HCT116 (cell line): ENCODE results near the gene KCNK6.

Experiments
- CEBPB ChIP-seq: IDR thresholded peaks from 2 replicates; pipeline ENCODE4 v1.6.1; 2012; ENCODE audit warnings: low read depth
- EZH2 ChIP-seq: fragments of 200-600 bp; sonication (generic); IDR thresholded peaks from 2 replicates; pipeline ENCODE4 v1.6.1; 2017; ENCODE audit warnings: antibody characterized with exemption, mixed run types
- JUND ChIP-seq: IDR thresholded peaks from 2 replicates; pipeline ENCODE4 v1.6.1; 2012
- POLR2A ChIP-seq: IDR thresholded peaks from 2 replicates; pipeline ENCODE4 v1.7.0; 2011; ENCODE audit warnings: borderline replicate concordance; ENCODE audit not compliant: insufficient read depth, insufficient read length; ENCODE audit errors: extremely low read depth
- POLR2AphosphoS5 ChIP-seq: IDR thresholded peaks from 2 replicates; pipeline ENCODE4 v1.6.1; 2011; ENCODE audit warnings: mild to moderate bottlenecking, low read depth, low read length, moderate library complexity
- RAD21 ChIP-seq: IDR thresholded peaks from 2 replicates; pipeline ENCODE4 v1.6.1; 2012; ENCODE audit warnings: low read depth, mild to moderate bottlenecking
- SIN3A ChIP-seq: IDR thresholded peaks from 2 replicates; pipeline ENCODE4 v1.6.1; 2012; ENCODE audit warnings: low read depth
- SP1 ChIP-seq: IDR thresholded peaks from 2 replicates; pipeline ENCODE4 v1.6.1; 2012; ENCODE audit warnings: low read depth
- SRF ChIP-seq: IDR thresholded peaks from 2 replicates; pipeline ENCODE4 v1.6.1; 2012; ENCODE audit warnings: low read depth
- ZNF274 ChIP-seq: fragments of 200-500 bp; sonication (Bioruptor generic); IDR thresholded peaks from 2 replicates; pipeline ENCODE4 v1.6.1; 2014; ENCODE audit warnings: mild to moderate bottlenecking, low read depth, low read length, inconsistent platforms
- TF ChIP-seq, protein P1 (sequence below), 3 experiments: fragments of 200-600 bp in 1 of 3; sonication (generic) in 1 of 3; IDR thresholded peaks in 2 of 3; conservative IDR thresholded peaks in 1 of 3; 2 replicates each; pipeline ENCODE4 v1.5.1; 2012 to 2017; ENCODE audit warnings: low read depth in 2 of 3, low read length in 2 of 3, antibody characterized with exemption in 1 of 3, borderline replicate concordance in 1 of 3, control low read depth in 1 of 3, mild to moderate bottlenecking in 1 of 3, mixed read lengths in 1 of 3, mixed run types in 1 of 3, moderate library complexity in 1 of 3; ENCODE audit not compliant: insufficient read depth in 1 of 3
- TF ChIP-seq, protein P2 (sequence below): IDR thresholded peaks from 2 replicates; pipeline ENCODE4 v1.6.1; 2012; ENCODE audit warnings: low read depth
- TF ChIP-seq, protein P3 (sequence below): IDR thresholded peaks from 2 replicates; pipeline ENCODE4 v1.6.1; 2012
- TF ChIP-seq, protein P4 (sequence below): IDR thresholded peaks from 2 replicates; pipeline ENCODE4 v1.6.1; 2012

DNA sequence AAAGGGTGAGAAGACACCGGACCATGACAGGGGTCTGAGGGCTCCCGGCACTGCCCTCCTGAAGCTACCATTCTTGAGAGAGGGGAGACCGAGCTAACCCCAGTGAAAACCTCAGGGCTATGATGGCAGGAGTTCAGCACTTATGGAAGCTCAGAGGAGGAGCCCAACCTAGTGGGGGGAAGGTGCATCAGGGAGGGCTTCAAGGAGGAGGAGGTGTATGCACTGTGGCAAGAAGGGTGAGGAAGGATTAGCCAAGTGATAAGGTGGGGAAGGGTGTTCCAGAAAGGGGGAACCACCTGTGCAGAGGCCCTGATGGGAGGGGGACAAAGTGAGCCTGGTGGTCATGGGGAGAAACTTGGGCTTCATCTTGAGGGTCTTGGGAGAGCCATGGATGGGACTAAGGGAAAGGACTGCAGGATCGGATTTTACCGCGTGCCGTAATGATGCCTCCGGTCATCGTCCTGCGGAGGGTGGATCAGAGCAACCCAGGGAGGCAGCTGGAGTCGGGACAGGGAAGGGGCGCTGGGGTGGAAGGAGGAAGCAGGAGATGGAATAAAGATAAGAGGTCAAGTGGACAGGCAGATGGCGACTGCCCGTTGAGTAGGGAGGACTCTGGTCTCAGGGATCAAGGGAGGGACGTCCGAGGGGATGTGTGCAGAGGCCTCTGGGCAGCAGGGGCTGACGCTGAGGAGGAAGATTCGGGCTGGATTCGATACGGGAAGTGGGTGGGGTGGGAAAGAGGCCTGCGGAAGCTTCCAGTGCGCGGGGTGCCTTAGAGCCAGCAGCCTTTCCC lies 41.4 kb downstream of the KCNK6 start:
- TF ChIP-seq EZH2, result no peak
- TF ChIP-seq, protein P1, sequence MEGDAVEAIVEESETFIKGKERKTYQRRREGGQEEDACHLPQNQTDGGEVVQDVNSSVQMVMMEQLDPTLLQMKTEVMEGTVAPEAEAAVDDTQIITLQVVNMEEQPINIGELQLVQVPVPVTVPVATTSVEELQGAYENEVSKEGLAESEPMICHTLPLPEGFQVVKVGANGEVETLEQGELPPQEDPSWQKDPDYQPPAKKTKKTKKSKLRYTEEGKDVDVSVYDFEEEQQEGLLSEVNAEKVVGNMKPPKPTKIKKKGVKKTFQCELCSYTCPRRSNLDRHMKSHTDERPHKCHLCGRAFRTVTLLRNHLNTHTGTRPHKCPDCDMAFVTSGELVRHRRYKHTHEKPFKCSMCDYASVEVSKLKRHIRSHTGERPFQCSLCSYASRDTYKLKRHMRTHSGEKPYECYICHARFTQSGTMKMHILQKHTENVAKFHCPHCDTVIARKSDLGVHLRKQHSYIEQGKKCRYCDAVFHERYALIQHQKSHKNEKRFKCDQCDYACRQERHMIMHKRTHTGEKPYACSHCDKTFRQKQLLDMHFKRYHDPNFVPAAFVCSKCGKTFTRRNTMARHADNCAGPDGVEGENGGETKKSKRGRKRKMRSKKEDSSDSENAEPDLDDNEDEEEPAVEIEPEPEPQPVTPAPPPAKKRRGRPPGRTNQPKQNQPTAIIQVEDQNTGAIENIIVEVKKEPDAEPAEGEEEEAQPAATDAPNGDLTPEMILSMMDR (IDR thresholded peaks at IDR 0.05 in 2 of 3, conservative IDR thresholded peaks at IDR 0.05 in 1 of 3; ENCODE audit: borderline replicate concordance in 1 of 3, insufficient read depth in 1 of 3, low read depth in 2 of 3, low read length in 2 of 3), result no peak
- TF ChIP-seq POLR2A, result no peak
- TF ChIP-seq POLR2AphosphoS5, result no peak
- TF ChIP-seq ZNF274, result no peak
- TF ChIP-seq RAD21, result no peak
- no peak for TF ChIP-seq CEBPB
- no peak for TF ChIP-seq JUND
- TF ChIP-seq, protein P2, sequence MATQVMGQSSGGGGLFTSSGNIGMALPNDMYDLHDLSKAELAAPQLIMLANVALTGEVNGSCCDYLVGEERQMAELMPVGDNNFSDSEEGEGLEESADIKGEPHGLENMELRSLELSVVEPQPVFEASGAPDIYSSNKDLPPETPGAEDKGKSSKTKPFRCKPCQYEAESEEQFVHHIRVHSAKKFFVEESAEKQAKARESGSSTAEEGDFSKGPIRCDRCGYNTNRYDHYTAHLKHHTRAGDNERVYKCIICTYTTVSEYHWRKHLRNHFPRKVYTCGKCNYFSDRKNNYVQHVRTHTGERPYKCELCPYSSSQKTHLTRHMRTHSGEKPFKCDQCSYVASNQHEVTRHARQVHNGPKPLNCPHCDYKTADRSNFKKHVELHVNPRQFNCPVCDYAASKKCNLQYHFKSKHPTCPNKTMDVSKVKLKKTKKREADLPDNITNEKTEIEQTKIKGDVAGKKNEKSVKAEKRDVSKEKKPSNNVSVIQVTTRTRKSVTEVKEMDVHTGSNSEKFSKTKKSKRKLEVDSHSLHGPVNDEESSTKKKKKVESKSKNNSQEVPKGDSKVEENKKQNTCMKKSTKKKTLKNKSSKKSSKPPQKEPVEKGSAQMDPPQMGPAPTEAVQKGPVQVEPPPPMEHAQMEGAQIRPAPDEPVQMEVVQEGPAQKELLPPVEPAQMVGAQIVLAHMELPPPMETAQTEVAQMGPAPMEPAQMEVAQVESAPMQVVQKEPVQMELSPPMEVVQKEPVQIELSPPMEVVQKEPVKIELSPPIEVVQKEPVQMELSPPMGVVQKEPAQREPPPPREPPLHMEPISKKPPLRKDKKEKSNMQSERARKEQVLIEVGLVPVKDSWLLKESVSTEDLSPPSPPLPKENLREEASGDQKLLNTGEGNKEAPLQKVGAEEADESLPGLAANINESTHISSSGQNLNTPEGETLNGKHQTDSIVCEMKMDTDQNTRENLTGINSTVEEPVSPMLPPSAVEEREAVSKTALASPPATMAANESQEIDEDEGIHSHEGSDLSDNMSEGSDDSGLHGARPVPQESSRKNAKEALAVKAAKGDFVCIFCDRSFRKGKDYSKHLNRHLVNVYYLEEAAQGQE, result no peak
- TF ChIP-seq, protein P3, sequence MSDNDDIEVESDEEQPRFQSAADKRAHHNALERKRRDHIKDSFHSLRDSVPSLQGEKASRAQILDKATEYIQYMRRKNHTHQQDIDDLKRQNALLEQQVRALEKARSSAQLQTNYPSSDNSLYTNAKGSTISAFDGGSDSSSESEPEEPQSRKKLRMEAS, result no peak
- TF ChIP-seq, protein P4, sequence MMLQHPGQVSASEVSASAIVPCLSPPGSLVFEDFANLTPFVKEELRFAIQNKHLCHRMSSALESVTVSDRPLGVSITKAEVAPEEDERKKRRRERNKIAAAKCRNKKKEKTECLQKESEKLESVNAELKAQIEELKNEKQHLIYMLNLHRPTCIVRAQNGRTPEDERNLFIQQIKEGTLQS, result no peak
- TF ChIP-seq SRF, result no peak
- TF ChIP-seq SP1, result no peak
- TF ChIP-seq SIN3A, result no peak
